HG02852 (cell line): ENCODE data around the gene UACA.

Experiments used
- ATAC-seq: cut with Tn5 transposase; IDR thresholded peaks from one replicate; pipeline ENCODE4 v1.9.1; 2021; ENCODE audit warnings: mild to moderate bottlenecking, moderate library complexity; ENCODE audit not compliant: unreplicated experiment

Gene UACA

GRCh38 chr15:70710714-70711113 is 52.6 kb downstream of the UACA start:
- ATAC-seq = no peak

- no peak for ATAC-seq
Measured at GRCh38 chr15:70708839-70709238, 54.5 kb downstream of the UACA start.

- ATAC-seq = no peak
Measured at GRCh38 chr15:70707686-70708300, 55.6 kb downstream of the UACA start.

DNA sequence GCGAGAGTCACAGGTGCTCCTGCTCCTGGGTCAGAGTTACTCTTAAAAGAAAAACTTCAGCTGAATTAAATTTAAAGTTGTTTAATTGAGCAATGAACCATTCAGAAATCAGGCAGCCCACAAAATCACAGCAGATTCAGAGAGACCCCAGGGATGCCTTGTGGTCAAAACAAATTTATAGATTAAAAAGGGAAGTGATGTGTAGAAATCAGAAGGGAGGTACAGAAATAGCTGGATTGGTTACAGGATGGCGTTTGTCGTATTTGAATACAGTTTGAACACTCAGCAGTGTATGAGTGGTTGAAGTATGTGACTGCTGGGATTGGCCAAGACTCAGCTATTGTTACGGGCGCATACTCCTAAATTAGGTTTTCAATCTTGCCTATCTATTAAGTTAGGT is 58.6 kb downstream of the UACA start:
- no peak for ATAC-seq

- no peak for ATAC-seq
Measured at GRCh38 chr15:70704166-70704565, 59.2 kb downstream of the UACA start.

- ATAC-seq = no peak
Measured at GRCh38 chr15:70703096-70703878, 60.1 kb downstream of the UACA start.

GRCh38 chr15:70702584-70702983 is 60.8 kb downstream of the UACA start:
- ATAC-seq = no peak

DNA sequence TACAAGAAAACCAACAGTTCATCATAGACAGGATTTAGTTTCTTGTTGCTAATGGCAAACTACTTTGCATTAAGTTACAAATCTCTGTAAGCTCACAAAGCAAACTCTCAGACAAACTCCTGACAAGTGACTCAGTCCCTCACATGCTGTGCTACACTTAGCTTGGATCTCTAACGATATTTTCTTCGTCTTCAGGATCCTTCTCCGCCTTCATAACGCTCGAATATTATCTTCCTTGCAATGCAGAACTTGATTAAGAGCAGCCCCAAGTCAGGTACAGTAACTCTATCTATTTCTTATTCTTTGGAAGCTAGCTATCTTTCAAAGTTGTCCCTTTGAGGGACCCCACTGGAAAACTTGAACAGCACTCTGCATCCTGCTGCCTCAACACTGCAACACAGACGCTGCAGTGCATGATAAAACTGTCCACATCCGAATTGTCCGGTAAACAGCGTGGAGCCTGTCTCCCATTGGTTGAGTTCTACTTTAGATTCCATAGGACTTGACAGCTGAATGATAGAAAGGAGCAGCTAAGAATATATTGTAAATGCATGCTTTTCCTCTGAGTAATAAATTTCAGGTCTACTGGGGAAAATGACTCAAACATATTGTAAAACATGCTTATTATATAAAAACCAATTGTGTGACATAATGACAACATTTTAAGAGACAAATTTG is 61.3 kb downstream of the UACA start:
- ATAC-seq = no peak

DNA sequence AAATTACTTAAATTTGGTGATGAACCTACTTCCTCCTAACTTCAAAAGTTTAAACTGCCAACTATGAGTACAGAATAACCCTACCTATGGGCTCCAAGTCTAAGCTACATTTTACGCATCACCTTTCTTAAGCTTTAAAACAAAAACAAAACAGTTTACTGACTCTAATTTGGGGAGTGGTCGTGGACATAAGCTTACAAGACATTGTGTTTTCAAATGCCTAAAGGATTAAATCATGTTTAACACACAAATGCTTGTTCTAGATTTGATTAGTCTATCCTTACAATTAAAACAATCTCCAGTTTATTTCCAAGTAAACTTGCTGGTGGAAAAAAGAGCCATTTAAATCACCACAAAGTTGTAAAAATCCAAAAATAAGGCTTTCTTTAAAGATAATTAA is 62.2 kb downstream of the UACA start:
- ATAC-seq = no peak

GRCh38 chr15:70699890-70700289 is 63.5 kb downstream of the UACA start:
- ATAC-seq = no peak

GRCh38 chr15:70698836-70699390 is 64.4 kb downstream of the UACA start:
- no peak for ATAC-seq

DNA sequence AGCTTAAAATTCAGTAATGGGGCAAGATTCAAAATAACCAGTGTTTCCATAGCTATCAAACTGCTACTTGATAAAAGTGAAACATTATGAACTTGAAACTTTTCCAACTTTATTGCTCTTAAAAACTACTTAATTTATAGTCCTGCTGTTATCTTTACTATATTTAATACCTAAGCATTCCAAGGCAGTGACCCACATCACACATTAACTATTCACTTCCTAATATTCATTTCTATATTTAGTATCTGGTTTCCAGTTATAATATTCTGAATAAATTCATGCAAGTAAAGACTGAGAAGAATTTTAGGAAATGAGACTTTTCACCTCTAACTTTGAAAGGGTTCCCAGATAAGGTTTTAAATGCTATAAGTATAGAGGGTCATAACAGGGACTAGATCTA is 64.9 kb downstream of the UACA start:
- no peak for ATAC-seq

- no peak for ATAC-seq
Measured at GRCh38 chr15:70690491-70691276, 72.7 kb downstream of the UACA start.

DNA sequence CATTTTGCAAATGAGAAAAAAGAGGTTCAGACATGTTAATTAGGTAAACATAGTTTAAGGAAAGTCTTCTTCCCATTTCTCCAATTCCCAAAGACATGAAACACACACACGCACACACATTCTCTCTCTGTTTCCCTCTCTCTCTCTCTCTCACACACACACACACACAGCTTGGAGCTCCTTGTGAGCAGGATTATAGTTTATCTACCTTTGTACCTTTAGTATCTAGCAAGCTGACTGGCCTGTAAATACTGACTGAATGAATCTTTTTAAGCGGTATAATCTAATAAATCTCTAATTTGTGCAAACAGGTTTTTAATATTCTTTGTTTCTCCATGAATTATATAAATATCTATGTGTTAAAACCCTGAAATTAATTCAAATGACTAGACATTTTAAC is 73.3 kb downstream of the UACA start:
- ATAC-seq = no peak

DNA sequence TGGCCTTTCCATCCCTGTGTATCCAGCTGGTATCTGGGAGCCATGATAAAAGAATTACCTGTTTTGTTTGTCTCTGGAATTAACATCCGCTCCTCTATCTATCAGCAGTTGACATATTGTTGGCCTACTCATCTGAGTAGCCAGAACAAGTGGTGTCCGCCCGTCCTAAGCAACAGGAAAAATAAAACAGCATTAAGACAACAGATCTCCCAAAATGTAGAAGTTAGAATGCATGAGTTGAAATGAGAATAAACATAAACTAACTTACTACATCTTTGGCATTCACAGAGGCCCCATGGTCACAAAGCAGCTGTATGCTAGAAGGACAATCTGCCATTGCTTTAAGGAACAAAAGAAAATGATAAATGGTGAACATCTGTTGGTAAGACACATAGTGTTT is 75.9 kb downstream of the UACA start:
- no peak for ATAC-seq

- ATAC-seq = no peak
Measured at GRCh38 chr15:70680817-70681216, 82.5 kb downstream of the UACA start.

GRCh38 chr15:70679919-70680231 is 83.5 kb downstream of the UACA start:
- no peak for ATAC-seq

DNA sequence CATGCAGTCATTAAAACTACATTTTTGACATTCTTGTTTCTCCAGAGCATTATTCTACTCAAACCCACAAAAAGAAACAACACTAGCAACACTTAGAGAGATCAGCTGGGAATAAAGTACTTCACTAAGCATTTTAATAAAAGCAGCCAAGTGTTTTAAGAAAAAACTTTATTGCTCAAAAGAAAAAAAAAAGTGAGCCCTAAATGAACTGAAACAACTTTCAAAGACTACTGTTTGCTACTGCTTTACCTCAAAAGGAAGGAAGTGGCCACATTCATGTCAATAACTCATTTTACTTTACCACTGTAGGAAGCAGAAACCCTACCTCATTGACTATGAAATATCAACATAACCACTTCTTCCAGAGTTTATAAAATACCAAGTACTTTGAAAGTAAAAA is 91.3 kb downstream of the UACA start:
- ATAC-seq = no peak

- no peak for ATAC-seq
Measured at GRCh38 chr15:70670680-70671079, 92.7 kb downstream of the UACA start.

GRCh38 chr15:70669966-70670658 is 93.2 kb downstream of the UACA start:
- ATAC-seq = no peak
